Activated CD8-positive, alpha-beta memory T cell treated with anti-CD3 and anti-CD28 coated beads, Interleukin-2, amount 10 ng/mL, durations not matched to agents 7 days and 5 days (primary cell): ENCODE data around the gene ERICH3. TPM values are rescaled to one million over a fixed set of nuclear protein-coding genes. Genes with fewer than 3 reads are reported as not detected.
"Not testable (repeated sequence)": the region's sequence is repeated elsewhere in the genome, so short reads cannot be mapped to it uniquely, and the experiment has no call there.

Source experiments
- ATAC-seq: fragments of 150-1000 bp; cut with Tn5 transposase; one replicate; pipeline ENCODE4 v1.10.0; 2021; ENCODE audit warnings: moderate library complexity
- CTCF ChIA-PET: fragments of 350-600 bp; sonication (Branson Sonifier 250); formaldehyde crosslinking; loops from one replicate; lab custom pipeline; 2021; ENCODE audit warnings: antibody characterized with exemption; lab: Charles Lee
- DNase-seq: peaks from one replicate; pipeline ENCODE4 v3.0.0-alpha.2; 2020
- H3K27ac Mint-ChIP-seq: one replicate; pipeline ENCODE4 v1.8.0; 2021; ENCODE audit warnings: mild to moderate bottlenecking, mixed read lengths
- H3K27me3 Mint-ChIP-seq: one replicate; pipeline ENCODE4 v1.8.0; 2021; ENCODE audit warnings: mixed read lengths
- H3K36me3 Mint-ChIP-seq: one replicate; pipeline ENCODE4 v1.8.0; 2021; ENCODE audit warnings: mild to moderate bottlenecking, mixed read lengths
- H3K4me1 Mint-ChIP-seq: one replicate; pipeline ENCODE4 v1.8.0; 2021; ENCODE audit warnings: mixed read lengths
- H3K4me3 Mint-ChIP-seq: one replicate; pipeline ENCODE4 v1.8.0; 2021; ENCODE audit warnings: mild to moderate bottlenecking, moderate library complexity, mixed read lengths
- H3K9me3 Mint-ChIP-seq: one replicate; pipeline ENCODE4 v1.8.0; 2022; ENCODE audit warnings: low read depth, mixed read lengths
- total RNA-seq, 2 experiments: library from RNA; stranded (reverse); gene quantifications; one replicate each; pipeline ENCODE4 v1.2.3, GENCODE V29; 2021

ERICH3 gene
- total RNA-seq, 2 experiments from 2014 or later: 0.05 to 0.23 TPM

DNA sequence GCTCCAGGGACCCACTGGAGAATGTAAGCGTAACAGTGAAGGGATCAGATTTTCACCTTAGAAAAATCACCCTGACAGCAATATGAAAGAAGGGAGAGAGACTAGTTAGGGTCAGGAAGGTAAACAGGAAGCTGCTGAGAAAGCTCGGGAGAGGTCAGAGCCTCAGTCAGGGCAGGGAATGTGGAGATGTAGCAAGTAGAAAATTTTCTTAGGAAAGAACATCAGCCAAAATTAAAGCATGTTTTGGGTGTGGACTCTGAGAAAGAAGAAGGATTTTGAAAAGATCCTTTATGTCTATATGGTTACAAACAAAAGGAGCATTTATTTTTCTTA, 16.7 kb upstream of the ERICH3 start:
- Mint-ChIP-seq H3K27ac (no peak overlapping the region), H3K4me3 (no peak overlapping the region), H3K36me3 (no peaks in the 10 kb centered on the region), H3K4me1 (no peaks in the 10 kb centered on the region), H3K9me3 (no peaks in the 10 kb centered on the region), H3K27me3 (peaks cover 12% of the 10 kb centered on the region)
- CTCF ChIA-PET: interaction anchor here (1.0 to 2.1 kb wide), 11 partner anchors 14 to 850 kb away, joined by 3 to 8 read pairs (median 4); partner anchors contain the start of genes CRYZ and TYW3
- no peak for DNase-seq
- ATAC-seq: no peak

DNA sequence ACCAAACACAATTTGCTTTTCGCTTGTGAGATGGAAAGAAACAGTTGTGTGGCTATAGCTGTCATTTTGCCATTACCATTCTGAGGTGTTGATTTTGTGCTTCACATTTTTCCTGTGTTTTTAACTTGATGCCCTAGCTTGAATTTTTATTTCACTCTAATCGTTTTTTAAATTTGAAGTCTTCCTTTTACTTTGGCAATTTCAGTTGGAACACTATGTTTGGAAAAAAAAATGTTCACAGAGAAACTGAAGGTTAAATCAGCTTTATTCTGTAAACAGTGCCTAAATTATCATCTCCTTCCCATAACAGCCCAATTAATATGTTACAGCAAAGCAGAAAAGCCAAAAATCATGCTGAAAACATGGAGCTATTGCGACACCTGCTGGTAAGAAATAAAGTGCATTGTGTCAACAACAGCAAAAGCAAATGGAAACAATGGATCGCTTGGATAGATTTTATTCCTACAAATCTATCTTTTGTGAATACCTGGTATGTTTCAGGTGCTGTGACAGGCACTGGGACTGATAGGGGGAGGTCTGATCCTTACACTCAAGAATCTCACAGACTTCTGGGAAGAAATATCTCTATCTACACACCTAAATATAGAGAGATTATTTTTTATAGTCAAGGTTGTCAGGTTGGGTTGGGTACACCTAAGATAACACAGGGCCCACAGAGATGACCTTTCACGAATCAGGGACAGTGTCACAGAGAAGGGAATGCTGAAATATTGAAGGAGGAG, 16.2 kb upstream of the ERICH3 start:
- H3K27me3 Mint-ChIP-seq: peaks cover 11% of the 10 kb centered on the region
- DNase-seq (peak; percentile 55), ATAC-seq (no peak)
- no peak overlapping the region for H3K27ac Mint-ChIP-seq
- H3K4me1 Mint-ChIP-seq: no peaks in the 10 kb centered on the region
- no peaks in the 10 kb centered on the region for H3K36me3 Mint-ChIP-seq
- no peaks in the 10 kb centered on the region for H3K9me3 Mint-ChIP-seq
- no peak overlapping the region for H3K4me3 Mint-ChIP-seq
- CTCF ChIA-PET: interaction anchor here (0.7 to 2.1 kb wide), 15 partner anchors 11 to 850 kb away, joined by 3 to 8 read pairs (median 4); partner anchors contain the start of genes CRYZ and TYW3

DNA sequence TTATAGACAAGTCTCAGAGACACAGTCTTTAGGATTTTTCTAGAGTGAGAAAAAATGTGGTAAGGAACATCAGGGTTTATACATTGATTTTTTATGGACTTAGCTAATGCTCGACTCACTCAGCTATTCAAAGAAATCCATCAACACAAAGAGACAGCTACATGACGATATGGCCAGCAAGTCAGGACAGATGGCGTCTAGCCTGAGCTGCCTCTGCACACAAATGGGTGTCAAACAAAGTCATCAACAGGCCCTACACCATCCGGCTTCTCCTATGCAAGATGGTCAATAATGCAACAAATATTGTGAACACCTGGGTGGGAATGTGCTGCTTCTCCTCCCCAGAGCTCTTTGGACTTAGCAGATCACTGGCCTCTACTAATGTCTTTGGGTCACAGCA, 13.3 kb upstream of the ERICH3 start:
- no peak for ATAC-seq
- CTCF ChIA-PET: no interaction called here
- Mint-ChIP-seq H3K4me1 (peaks cover 3% of the 10 kb centered on the region), H3K27me3 (peaks cover 24% of the 10 kb centered on the region), H3K27ac (no peak overlapping the region), H3K9me3 (no peaks in the 10 kb centered on the region), H3K4me3 (no peak overlapping the region), H3K36me3 (no peaks in the 10 kb centered on the region)
- DNase-seq: no peak

DNA sequence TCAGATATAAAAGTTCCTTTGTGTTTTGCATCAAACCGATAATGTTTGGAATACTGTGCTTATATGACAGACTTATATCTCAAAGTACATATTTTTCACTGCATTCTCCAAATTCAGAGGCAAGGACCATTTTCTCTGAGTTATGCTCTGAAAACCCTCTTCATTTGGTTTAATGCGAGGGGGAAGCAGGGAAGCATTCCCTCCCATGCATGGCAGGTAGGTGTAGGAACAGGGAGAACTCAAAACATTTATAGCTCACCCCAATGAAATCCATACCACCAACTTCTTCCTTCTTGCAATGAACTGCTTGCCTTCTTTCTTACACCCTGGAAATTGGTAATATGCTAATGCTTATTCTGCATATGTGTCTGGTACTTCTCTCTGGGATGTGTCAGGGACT, 10.7 kb upstream of the ERICH3 start:
- peaks cover 32% of the 10 kb centered on the region for H3K27me3 Mint-ChIP-seq
- ATAC-seq (no peak), DNase-seq (no peak)
- H3K4me1 Mint-ChIP-seq: peaks cover 16% of the 10 kb centered on the region
- no peaks in the 10 kb centered on the region for H3K36me3 Mint-ChIP-seq
- CTCF ChIA-PET: no interaction called here
- no peak overlapping the region for H3K4me3 Mint-ChIP-seq
- H3K27ac Mint-ChIP-seq: no peak overlapping the region
- no peaks in the 10 kb centered on the region for H3K9me3 Mint-ChIP-seq

DNA sequence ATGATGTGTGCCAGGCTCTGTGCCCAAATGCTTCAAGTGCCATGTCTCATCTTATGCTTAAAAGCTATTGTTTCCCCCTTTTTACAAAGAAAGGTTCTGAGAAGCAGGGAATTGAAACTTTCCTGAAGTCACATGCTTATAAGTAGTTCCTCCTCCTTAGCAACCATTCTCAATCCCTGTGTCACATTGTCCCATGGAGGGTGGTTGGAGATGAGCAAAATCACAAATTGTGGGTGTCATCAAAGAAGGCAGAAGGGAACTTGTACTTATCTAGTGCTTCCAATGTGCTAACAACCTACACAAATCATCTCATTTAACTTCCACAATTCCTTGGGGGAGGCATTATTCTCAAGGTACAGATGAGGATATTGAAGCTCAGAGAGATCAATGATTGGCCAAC, 10.1 kb upstream of the ERICH3 start:
- peaks cover 16% of the 10 kb centered on the region for H3K4me1 Mint-ChIP-seq
- no peak overlapping the region for H3K27ac Mint-ChIP-seq
- H3K4me3 Mint-ChIP-seq: no peak overlapping the region
- H3K9me3 Mint-ChIP-seq: no peaks in the 10 kb centered on the region
- H3K36me3 Mint-ChIP-seq: no peaks in the 10 kb centered on the region
- H3K27me3 Mint-ChIP-seq: peaks cover 34% of the 10 kb centered on the region
- CTCF ChIA-PET: no interaction called here
- no peak for DNase-seq
- ATAC-seq: no peak

DNA sequence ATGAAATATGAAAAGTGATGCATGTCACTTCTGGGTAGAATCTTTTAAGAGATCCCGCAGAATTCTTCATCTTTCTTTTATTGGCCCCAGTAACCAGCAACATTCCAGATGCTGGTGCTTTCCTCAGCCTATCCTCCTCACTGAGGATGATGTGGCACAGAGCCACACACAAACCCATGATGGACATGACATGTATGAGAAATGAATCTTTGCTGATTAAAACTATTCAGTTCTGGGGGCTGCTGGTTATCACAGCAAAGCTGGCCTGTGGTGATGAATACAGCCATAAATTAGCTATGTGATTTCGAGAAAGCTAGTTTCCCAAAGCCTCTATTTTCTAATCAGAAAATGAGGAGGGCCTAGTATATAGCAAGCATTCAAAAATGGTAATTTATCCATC, 8.3 kb upstream of the ERICH3 start:
- no peak for ATAC-seq
- no peak for DNase-seq
- no peaks in the 10 kb centered on the region for H3K9me3 Mint-ChIP-seq
- H3K4me3 Mint-ChIP-seq: no peak overlapping the region
- H3K36me3 Mint-ChIP-seq: no peaks in the 10 kb centered on the region
- H3K27ac Mint-ChIP-seq: no peak overlapping the region
- peaks cover 44% of the 10 kb centered on the region for H3K27me3 Mint-ChIP-seq
- H3K4me1 Mint-ChIP-seq: peaks cover 16% of the 10 kb centered on the region
- CTCF ChIA-PET: interaction anchor here (1.0 kb wide), 1 partner anchor 51 kb away, joined by 3 read pairs; the partner anchor contains the start of genes CRYZ and TYW3

DNA sequence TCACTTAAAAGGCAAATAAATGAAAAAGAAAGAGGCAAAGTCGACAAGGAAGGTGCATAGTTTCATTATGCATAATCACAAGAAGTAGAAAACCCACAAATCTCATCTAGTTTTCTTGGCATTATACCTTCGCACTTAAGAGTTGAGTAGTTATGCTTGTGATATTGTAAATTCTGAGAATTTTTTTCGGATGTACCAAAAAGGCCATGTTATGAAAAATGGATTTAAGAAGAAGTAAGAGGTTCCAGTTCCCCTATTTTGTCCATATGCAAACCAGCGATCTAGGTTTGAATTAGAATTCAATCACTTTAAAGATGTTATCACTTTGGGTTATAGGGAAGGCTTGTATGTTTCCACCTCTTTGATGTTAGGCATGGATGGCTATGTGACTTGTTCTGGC, 7.9 kb upstream of the ERICH3 start:
- H3K9me3 Mint-ChIP-seq: no peaks in the 10 kb centered on the region
- H3K27ac Mint-ChIP-seq: no peak overlapping the region
- peaks cover 45% of the 10 kb centered on the region for H3K27me3 Mint-ChIP-seq
- no peak for DNase-seq
- no peak overlapping the region for H3K4me3 Mint-ChIP-seq
- ATAC-seq: peak; percentile 63
- H3K4me1 Mint-ChIP-seq: peaks cover 16% of the 10 kb centered on the region
- H3K36me3 Mint-ChIP-seq: no peaks in the 10 kb centered on the region
- CTCF ChIA-PET: interaction anchor here (0.6 kb wide), 1 partner anchor 21 kb away, joined by 3 read pairs; no protein-coding TSS in a partner anchor

DNA sequence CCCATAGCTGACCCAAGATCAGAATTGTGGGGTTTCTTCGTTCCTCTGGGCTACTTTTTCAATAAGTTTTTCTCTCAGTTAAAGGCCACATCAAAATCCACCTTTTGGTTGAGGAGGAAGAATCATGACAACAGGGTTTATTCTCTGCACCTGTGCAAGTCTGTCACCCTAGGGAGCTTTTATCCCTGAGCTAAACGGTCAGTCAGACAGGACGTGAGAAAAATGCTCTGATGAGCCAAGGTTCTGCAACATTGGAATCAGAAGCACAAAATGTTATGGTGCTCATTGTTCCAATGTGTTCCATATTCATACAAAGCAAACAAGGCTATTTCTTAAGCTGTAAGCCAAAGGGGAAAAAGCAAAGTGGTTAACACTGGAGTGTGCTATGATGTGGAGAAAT, 7.4 kb upstream of the ERICH3 start:
- ATAC-seq: no peak
- CTCF ChIA-PET: interaction anchor here (0.6 kb wide), 1 partner anchor 21 kb away, joined by 3 read pairs; no protein-coding TSS in a partner anchor

DNA sequence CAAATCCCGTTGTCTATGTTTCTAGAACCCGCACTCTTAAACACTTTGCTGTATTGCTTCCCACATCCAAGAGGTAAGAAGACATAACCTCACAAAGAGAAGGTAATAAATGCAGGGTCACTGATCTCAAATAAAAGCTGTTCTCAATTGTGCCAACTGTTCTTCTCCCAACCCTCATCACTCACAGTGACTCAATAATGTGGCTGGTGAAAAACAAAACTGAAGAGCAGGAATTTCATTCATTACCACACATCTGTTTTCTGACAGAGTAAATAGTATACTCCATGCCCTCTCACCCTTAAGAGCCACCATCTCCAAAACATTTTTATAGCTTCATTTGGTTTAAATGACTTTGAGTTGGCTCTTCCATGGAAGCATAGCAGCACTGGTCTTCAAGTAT, 6.2 kb upstream of the ERICH3 start:
- ATAC-seq (no peak), DNase-seq (no peak)
- Mint-ChIP-seq H3K4me3 (no peak overlapping the region), H3K27ac (no peak overlapping the region), H3K36me3 (no peaks in the 10 kb centered on the region), H3K27me3 (peaks cover 51% of the 10 kb centered on the region), H3K9me3 (no peaks in the 10 kb centered on the region), H3K4me1 (peaks cover 16% of the 10 kb centered on the region)
- CTCF ChIA-PET: no interaction called here

More for the DNA sequence above, 7.4 kb upstream of the ERICH3 start:
- Mint-ChIP-seq H3K9me3 (no peaks in the 10 kb centered on the region), H3K36me3 (no peaks in the 10 kb centered on the region), H3K27ac (no peak overlapping the region), H3K4me3 (no peak overlapping the region), H3K4me1 (peaks cover 16% of the 10 kb centered on the region), H3K27me3 (peaks cover 46% of the 10 kb centered on the region)
- DNase-seq: no peak

DNA sequence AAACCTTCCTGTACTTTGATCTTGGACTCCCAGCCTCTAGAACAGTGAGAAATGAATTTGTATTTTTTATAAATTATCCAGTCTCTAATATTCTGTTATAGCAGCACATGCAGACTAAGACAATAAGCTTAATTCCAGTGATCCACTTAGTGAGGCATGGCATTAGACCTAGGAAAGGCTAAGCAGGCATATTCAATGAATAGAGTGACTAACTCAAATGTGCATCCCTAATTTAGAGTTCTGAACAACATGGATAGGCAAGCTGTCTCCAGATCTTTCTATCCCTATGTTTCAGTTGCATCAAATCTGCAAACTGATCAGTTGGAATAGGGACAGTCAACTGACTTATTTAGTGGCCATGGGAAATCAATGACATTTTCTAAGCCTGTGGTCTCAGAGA, 4.3 kb upstream of the ERICH3 start:
- Mint-ChIP-seq H3K4me1 (peaks cover 19% of the 10 kb centered on the region), H3K36me3 (no peaks in the 10 kb centered on the region)
- CTCF ChIA-PET: interaction anchor here (1.4 kb wide), 1 partner anchor 12 kb away, joined by 3 read pairs; no protein-coding TSS in a partner anchor

DNA sequence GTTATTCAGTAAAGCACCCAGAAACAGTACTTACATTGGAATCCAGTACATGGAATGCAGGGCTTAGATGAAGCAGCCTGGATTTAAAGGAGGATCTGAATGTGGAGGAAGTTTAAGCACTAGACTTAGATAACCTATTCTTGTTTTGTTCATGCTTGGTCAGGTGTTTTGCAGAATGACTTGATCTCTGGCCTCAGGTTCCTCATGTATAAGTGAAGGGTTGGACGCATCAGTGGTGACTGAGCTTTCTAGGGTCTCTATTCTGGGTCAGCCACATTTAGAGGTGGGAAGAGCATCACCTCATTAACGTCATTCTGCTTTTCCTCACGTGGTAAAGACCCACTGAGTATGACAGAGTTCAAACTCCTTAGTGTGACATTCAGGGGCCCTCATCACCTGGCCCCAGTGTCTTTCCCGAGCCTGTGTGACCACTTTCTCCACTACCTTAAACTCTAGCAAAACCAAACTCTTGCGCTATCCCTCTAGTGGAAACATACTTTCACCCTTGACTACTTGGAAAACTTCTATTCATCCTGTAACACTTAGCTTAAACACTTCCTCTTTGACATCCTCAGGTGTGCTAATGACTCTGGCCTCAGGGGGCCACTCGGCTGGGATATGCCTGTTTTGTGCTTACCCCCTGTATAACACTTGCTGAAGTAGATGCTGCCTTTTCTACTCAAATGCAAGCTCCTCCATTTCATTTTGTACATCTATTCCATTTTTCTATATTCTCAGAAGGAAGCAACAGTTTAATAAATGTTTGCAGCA, 871 bp upstream of the ERICH3 start:
- Mint-ChIP-seq H3K36me3 (no peaks in the 10 kb centered on the region), H3K27ac (no peak overlapping the region), H3K4me1 (peaks cover 3% of the 10 kb centered on the region), H3K9me3 (no peaks in the 10 kb centered on the region), H3K4me3 (no peak overlapping the region), H3K27me3 (peaks cover 61% of the 10 kb centered on the region)
- CTCF ChIA-PET: interaction anchor here (1.5 kb wide), 1 partner anchor 17 kb away, joined by 3 read pairs; no protein-coding TSS in a partner anchor
- DNase-seq (no peak), ATAC-seq (no peak)

More for the DNA sequence above, 4.3 kb upstream of the ERICH3 start:
- no peak overlapping the region for H3K4me3 Mint-ChIP-seq
- H3K27me3 Mint-ChIP-seq: peaks cover 55% of the 10 kb centered on the region
- H3K9me3 Mint-ChIP-seq: no peaks in the 10 kb centered on the region
- no peak overlapping the region for H3K27ac Mint-ChIP-seq
- DNase-seq (no peak), ATAC-seq (no peak)

DNA sequence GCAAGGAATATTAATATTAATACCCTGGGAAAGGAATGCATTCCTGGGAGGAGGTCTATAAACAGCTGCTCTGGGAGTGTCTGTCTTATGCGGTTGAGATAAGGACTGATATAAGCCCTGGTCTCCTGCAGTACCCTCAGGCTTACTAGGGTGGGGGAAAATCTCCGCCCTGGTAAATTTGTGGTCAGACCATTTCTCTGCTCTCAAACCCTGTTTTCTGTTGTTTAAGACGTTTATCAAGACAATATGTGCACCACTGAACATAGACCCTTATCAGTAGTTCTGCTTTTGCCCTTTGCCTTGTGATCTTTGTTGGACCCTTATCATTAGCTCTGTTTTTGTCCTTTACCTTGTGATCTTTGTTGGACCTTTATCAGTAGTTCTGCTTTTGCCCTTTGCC, 2.7 kb downstream of the ERICH3 start:
- not testable (repeated sequence) for H3K4me1 Mint-ChIP-seq, H3K9me3 Mint-ChIP-seq, H3K4me3 Mint-ChIP-seq, H3K36me3 Mint-ChIP-seq, DNase-seq, ATAC-seq, H3K27ac Mint-ChIP-seq
- peaks cover 55% of the 10 kb centered on the region for H3K27me3 Mint-ChIP-seq
- CTCF ChIA-PET: interaction anchor here (1.5 kb wide), 1 partner anchor 18 kb away, joined by 3 read pairs; no protein-coding TSS in a partner anchor

DNA sequence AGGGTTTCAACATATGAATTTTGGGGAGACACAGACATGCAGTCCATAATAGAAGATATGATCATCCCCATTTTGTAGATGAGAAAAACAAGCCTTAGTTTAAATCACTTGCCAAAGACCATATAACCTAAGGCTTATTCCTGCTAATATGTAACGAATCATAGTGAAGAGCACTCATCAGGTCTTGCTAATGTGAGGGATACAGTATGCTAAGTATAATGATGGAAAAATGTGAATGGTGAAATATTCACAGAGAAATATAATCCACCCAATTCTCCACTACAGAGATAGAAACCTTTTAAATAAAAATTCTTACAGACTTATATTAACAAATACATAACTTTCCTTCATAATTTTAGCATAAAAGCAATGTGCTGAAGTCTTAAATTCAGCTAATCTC, 18.9 kb downstream of the ERICH3 start:
- Mint-ChIP-seq H3K27me3 (no peaks in the 10 kb centered on the region), H3K9me3 (no peaks in the 10 kb centered on the region), H3K4me3 (no peak overlapping the region), H3K4me1 (peaks cover 1% of the 10 kb centered on the region), H3K27ac (no peak overlapping the region), H3K36me3 (no peaks in the 10 kb centered on the region)
- no peak for ATAC-seq
- no peak for DNase-seq
- CTCF ChIA-PET: no interaction called here
